ENCODE results near the gene PACS2. TPM values are rescaled to one million over a fixed set of nuclear protein-coding genes. Genes with fewer than 3 reads are reported as not detected.

PACS2 gene
- total RNA-seq, 1 donor from 2014 or later, result 22.5 TPM

DNA sequence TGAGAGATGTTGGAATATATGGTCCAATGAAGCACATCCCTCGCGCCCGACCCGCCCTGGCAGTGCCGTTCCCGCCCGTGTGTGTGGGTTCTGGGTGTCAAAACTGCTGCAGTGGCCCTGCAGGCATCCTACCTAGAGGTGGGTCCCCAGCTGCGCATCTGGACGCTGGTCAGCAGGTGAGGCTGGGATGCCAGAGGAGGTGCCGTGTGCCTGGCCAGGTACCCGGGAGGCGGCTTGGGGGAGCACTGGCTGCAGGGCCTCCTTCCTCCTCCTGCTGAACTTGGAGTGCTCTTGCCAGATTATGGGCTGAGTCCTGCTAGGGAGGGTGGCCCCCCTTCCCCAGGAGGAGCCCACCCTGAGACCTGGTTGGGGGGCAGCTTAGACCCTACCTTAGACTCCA lies 110.3 kb downstream of the PACS2 start:
- Histone ChIP-seq H3K36me3 (no peaks in the 10 kb centered on the region), H3K27me3 (no peaks in the 10 kb centered on the region), H3K79me2 (ENCODE audit: low read depth) (peaks cover 98% of the 10 kb centered on the region), H2AFZ (replicated peaks) (no peak overlapping the region), H3F3A (ENCODE audit: low read depth) (no peaks in the 10 kb centered on the region), H3K9ac (no peak overlapping the region), H3K4me1 (peaks cover 12% of the 10 kb centered on the region), H3K27ac (no peak overlapping the region), H3K9me3 (ENCODE audit: low read depth) (no peaks in the 10 kb centered on the region), H3K4me3 (no peak overlapping the region), H3K4me2 (no peak overlapping the region), H4K20me1 (ENCODE audit: low read depth) (peaks cover 70% of the 10 kb centered on the region)
- Mint-ChIP-seq H3K4me1 (peaks cover 13% of the 10 kb centered on the region), H3K36me3 (peaks cover 39% of the 10 kb centered on the region), H3K9me3 (peaks cover 18% of the 10 kb centered on the region), H3K4me3 (no peak overlapping the region), H3K27me3 (ENCODE audit: insufficient read depth, low read depth) (no peaks in the 10 kb centered on the region), H3K27ac (no peak overlapping the region)
- no peak for TF ChIP-seq EZH2phosphoT487 (IDR thresholded peaks at IDR 0.05)
- TF ChIP-seq EZH2 (IDR thresholded peaks at IDR 0.05), result no peak
- TF ChIP-seq, protein P1, sequence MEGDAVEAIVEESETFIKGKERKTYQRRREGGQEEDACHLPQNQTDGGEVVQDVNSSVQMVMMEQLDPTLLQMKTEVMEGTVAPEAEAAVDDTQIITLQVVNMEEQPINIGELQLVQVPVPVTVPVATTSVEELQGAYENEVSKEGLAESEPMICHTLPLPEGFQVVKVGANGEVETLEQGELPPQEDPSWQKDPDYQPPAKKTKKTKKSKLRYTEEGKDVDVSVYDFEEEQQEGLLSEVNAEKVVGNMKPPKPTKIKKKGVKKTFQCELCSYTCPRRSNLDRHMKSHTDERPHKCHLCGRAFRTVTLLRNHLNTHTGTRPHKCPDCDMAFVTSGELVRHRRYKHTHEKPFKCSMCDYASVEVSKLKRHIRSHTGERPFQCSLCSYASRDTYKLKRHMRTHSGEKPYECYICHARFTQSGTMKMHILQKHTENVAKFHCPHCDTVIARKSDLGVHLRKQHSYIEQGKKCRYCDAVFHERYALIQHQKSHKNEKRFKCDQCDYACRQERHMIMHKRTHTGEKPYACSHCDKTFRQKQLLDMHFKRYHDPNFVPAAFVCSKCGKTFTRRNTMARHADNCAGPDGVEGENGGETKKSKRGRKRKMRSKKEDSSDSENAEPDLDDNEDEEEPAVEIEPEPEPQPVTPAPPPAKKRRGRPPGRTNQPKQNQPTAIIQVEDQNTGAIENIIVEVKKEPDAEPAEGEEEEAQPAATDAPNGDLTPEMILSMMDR (IDR thresholded peaks at IDR 0.05), result no peak
- no peak for DNase-seq (ENCODE audit: low spot score)

DNA sequence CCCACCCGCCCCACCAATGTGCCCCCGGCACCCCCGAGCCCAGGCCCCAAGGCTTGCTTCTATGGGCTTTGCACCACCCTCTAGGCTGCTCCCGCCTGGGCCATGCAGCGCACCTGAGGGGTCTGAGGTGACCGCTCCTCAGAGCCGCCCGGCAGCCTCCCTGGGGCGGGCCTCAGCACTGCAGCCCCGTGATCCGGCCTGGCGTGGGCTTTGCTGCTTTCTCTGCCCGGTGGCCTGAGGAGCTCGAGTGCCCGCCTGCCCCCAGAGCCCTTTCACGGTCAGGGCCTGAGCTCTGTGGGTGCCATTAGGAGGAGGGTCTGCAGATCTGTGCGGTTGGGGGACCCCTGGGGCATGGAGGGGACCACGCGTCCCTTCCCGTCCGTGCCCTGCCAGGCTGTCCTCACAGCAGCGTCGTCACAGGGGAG lies 111.3 kb downstream of the PACS2 start:
- peaks cover 9% of the 10 kb centered on the region for H3K4me1 ChIP-seq
- H3F3A ChIP-seq (ENCODE audit: low read depth), result no peaks in the 10 kb centered on the region
- H3K4me1 Mint-ChIP-seq, result peaks cover 13% of the 10 kb centered on the region
- peaks cover 100% of the 10 kb centered on the region for H3K79me2 ChIP-seq (ENCODE audit: low read depth)
- no peak for DNase-seq (ENCODE audit: low spot score)
- no peaks in the 10 kb centered on the region for H3K36me3 ChIP-seq
- no peak overlapping the region for H3K27ac ChIP-seq
- H3K4me3 ChIP-seq, result no peak overlapping the region
- no peak overlapping the region for H3K4me3 Mint-ChIP-seq
- H3K27me3 Mint-ChIP-seq (ENCODE audit: insufficient read depth, low read depth), result no peaks in the 10 kb centered on the region
- H3K9ac ChIP-seq, result no peak overlapping the region
- no peak overlapping the region for H3K4me2 ChIP-seq
- TF ChIP-seq EZH2phosphoT487 (IDR thresholded peaks at IDR 0.05), result no peak
- no peak for TF ChIP-seq EZH2 (IDR thresholded peaks at IDR 0.05)
- TF ChIP-seq, protein P1 (IDR thresholded peaks at IDR 0.05), result no peak
- H3K9me3 Mint-ChIP-seq, result peaks cover 27% of the 10 kb centered on the region
- no peak overlapping the region for H2AFZ ChIP-seq (replicated peaks)
- H3K27ac Mint-ChIP-seq, result no peak overlapping the region
- H3K9me3 ChIP-seq (ENCODE audit: low read depth), result no peaks in the 10 kb centered on the region
- H3K36me3 Mint-ChIP-seq, result peaks cover 48% of the 10 kb centered on the region
- peaks cover 72% of the 10 kb centered on the region for H4K20me1 ChIP-seq (ENCODE audit: low read depth)
- H3K27me3 ChIP-seq, result no peaks in the 10 kb centered on the region

DNA sequence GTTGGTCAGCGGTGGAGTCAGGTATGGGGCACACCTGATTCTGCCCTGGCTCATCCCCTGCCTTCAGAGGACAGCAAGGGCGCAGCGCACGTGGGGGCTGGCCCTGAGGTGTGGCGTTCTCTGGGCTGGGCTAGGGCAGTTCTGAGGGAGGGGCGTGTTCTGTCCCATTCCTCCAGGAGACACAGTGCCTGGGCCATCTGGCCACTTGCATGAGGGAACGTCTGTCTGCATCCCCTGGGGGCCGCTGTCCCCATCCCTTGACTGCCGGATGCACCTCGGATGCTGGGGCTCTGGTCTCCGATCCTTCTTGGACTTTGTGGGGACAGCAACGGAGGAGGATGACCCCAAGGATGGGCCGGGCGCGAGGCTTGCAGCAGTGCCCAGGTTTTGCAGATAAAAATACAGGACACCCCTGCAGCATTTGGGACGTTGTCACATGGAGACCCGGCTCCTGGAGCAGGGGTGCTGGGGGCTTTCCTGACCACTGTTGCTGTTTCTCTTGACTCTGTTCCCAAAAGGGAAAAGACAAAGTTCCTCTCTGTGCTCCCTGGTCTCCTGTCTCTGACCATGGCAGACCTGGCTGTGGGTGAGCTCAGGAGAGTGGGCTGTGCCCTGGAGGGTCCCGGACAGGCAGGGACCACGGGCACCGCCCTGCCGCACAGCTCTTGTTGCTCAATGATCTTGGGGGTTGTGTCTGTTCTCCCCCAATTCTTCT lies 112.0 kb downstream of the PACS2 start:
- H3K4me2 ChIP-seq, result no peak overlapping the region
- H3F3A ChIP-seq (ENCODE audit: low read depth), result no peaks in the 10 kb centered on the region
- no peaks in the 10 kb centered on the region for H3K9me3 ChIP-seq (ENCODE audit: low read depth)
- no peak for DNase-seq (ENCODE audit: low spot score)
- Mint-ChIP-seq H3K27me3 (ENCODE audit: insufficient read depth, low read depth) (no peaks in the 10 kb centered on the region), H3K9me3 (peaks cover 32% of the 10 kb centered on the region), H3K4me3 (no peak overlapping the region), H3K36me3 (peaks cover 54% of the 10 kb centered on the region), H3K27ac (no peak overlapping the region), H3K4me1 (peaks cover 13% of the 10 kb centered on the region)
- TF ChIP-seq, protein P1 (IDR thresholded peaks at IDR 0.05), result no peak
- H3K27me3 ChIP-seq, result no peaks in the 10 kb centered on the region
- H4K20me1 ChIP-seq (ENCODE audit: low read depth), result peaks cover 71% of the 10 kb centered on the region
- H3K4me1 ChIP-seq, result peaks cover 1% of the 10 kb centered on the region
- peaks cover 100% of the 10 kb centered on the region for H3K79me2 ChIP-seq (ENCODE audit: low read depth)
- H3K9ac ChIP-seq, result no peak overlapping the region
- no peak overlapping the region for H3K4me3 ChIP-seq
- H3K36me3 ChIP-seq, result no peaks in the 10 kb centered on the region
- H2AFZ ChIP-seq (replicated peaks), result no peak overlapping the region
- H3K27ac ChIP-seq, result no peak overlapping the region
